D721Med (cell line): ENCODE data around the gene P3H2.

ENCODE experiments used
- DNase-seq: peaks from one replicate; pipeline ENCODE4 v3.0.0; 2011; ENCODE audit warnings: low spot score; ENCODE audit not compliant: insufficient read length
- FAIRE-seq: peaks from 2 replicates; lab custom pipeline; 2011; peaks lifted over from hg19 to GRCh38; lab: Jason Lieb, UNC
- TF ChIP-seq, protein P1 (sequence below): IDR thresholded peaks from 2 replicates; pipeline ENCODE4 v1.5.1; 2012; ENCODE audit warnings: mild to moderate bottlenecking, control low read depth; ENCODE audit not compliant: insufficient read depth; ENCODE audit errors: missing control alignments

P3H2 gene

DNA sequence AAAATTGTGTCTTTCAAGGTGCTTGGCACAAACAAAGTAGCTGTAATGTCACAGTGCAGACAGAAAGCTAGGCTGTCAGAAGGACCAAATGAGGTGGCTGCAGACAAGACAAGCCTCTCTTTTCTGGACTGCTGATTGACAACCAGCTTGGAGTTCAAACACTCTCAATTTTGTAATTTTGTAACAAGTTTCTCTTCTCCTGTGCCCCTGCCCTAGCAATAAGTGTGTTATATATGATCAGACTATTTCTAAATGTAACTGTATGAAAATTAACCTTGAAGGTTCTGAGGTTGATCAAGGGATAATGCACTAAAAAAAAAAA lies 172.0 kb downstream of the P3H2 start:
- no peak for FAIRE-seq
- TF ChIP-seq, protein P1, sequence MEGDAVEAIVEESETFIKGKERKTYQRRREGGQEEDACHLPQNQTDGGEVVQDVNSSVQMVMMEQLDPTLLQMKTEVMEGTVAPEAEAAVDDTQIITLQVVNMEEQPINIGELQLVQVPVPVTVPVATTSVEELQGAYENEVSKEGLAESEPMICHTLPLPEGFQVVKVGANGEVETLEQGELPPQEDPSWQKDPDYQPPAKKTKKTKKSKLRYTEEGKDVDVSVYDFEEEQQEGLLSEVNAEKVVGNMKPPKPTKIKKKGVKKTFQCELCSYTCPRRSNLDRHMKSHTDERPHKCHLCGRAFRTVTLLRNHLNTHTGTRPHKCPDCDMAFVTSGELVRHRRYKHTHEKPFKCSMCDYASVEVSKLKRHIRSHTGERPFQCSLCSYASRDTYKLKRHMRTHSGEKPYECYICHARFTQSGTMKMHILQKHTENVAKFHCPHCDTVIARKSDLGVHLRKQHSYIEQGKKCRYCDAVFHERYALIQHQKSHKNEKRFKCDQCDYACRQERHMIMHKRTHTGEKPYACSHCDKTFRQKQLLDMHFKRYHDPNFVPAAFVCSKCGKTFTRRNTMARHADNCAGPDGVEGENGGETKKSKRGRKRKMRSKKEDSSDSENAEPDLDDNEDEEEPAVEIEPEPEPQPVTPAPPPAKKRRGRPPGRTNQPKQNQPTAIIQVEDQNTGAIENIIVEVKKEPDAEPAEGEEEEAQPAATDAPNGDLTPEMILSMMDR: no peak
- no peak for DNase-seq

DNA sequence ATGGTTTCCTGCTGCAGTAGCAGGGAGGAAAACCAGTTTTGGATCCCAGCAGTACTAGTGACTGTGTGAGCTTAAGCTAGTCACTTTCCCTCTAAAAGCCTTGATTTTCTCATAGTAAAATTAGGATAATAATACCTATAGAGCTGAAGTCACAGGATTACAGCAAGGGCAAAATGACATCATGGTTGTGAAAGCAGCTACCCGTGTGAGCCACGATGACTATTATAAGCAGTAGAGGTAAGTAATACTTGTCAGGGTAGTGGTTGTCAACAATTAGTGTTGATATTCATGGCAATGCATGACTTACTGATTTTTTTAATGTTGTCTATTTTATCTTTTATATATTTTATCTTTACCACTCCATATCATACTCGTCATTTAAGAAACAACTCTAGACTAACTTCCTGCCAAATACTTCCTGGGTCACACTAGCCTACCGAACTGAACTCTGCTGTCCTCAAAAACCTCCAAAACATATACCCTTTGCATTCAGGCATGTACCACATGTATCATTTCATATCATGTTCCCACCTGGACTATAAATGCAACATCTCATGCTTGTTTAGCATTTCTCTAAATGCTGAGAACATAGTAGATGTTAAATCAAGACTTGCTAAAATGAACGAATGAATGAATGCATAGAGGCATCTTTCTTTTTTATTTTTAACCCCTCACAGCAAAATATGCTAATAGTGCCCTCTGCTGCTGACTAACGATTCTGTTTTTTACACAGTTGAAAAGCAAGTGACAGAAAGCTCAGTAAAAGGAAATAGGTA lies 172.6 kb downstream of the P3H2 start:
- DNase-seq: no peak

DNA sequence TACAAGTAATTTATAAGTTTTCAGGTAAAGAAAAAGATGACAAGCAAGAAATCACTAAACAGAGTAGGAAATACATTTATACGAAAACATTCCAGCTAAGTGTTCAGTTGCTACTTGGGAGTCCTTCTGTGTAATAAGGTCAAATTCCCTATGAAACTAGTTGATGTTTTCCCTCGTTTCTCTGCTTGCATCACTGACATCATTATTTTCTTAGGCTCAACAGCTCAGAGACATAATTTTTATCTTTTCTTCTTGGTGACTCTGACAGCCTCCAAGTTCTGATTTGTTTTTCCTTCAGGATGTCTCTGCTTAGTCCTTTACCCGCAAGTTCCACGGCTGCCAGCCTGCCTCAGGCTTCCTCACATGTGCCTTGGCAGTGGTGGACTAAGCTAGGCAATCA lies 173.6 kb downstream of the P3H2 start:
- DNase-seq (no peak), FAIRE-seq (no peak)
- TF ChIP-seq, protein P1: no peak

More for the DNA sequence above, 172.6 kb downstream of the P3H2 start:
- FAIRE-seq: peak; percentile 25
- TF ChIP-seq, protein P1: peak; percentile 48

DNA sequence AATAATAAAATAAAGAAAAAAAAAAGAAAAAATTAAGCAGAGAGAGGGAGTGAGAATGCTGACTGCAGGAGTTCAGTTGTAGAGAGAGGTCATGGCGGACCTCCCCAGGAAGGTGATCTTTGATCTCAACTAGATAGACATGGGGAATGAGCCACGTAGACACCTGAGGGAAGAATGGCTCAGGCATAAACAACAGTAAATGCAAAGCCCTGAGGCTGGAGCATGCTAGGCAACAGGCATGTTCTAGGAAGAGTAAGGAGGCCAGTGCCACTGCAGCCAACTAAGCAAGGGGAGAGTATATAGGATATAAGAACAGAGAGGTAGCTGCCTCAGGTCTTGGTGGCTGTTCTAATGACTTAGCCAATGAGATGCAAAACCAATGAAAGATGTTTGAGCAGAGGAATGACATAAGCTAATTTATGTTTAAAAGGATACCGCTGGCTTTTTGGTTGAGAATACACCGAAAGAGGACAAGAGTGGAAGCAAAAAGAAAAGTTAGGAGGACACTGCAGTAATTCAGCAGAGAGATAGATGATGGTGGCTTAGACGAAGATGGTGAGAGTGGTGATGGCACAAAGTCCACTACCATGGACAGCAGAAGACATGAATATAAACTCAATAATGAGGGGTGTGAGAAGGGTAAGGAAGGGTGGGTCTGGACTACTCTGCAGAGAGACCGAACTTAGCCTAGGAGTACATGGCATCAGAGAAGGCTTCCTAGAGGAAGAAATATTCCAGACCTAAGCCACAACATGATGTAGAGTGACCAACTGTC lies 174.6 kb downstream of the P3H2 start:
- TF ChIP-seq, protein P1: no peak
- no peak for DNase-seq
- no peak for FAIRE-seq

DNA sequence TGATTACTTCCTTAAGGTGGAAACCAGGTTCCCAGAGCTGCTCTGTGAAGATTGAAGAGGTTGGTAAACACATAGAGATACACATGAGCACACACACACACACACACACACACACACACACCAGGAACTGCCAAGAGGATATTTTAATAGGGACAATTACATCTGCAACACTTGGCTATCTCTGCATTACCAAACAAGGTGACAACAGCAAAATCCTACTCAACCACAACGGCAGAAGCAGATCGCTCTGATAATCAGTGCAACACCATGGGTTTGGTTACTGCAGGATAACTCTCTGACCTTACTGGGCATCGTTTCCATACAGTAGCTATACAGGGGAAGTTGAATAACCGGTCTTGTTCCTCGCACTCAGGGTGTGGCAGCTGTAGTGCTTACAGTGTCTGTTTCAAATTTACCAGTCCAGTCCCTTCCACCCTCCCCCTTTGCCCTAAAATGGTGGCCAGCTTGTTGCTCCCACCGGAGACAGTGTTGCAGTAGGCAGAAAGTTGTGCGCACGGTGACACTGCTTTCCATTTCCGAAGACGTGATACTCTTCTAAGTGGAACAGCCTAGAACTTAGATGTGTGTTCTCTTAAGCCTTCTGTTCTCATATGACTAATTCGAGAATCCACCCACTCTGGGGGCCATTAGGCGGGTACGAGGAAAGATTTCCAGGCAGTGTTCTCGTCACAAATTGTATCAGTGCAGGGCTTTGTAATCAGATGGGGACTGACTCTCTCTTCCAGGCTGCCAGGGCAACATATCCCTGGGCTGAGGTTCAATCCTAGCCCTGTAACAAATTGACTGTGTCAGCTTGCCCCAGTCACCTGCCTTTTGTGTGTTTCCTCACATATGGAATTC lies 176.2 kb downstream of the P3H2 start:
- TF ChIP-seq, protein P1: no peak
- FAIRE-seq: no peak
- no peak for DNase-seq

DNA sequence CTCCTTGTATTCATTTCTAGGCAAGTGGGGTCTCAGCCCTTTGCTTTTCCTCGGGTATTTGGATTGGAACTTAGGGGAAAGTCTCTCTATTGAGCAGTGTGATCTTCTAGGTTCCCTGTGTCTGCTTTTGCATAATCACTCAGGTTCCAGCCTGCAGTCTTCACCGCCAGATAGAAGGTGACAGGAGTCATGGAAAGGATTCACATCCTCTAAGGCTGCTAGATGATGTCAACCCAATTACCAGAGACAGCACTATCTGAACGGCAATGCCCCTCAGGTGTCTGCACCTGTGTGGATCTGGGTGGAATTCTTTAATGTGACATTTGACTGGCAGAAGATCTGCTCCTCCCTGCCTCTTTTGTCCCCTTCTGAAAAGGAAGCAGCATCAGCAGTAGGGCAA lies 177.7 kb downstream of the P3H2 start:
- no peak for DNase-seq
- FAIRE-seq: no peak
- TF ChIP-seq, protein P1: no peak
